Endothelial cell of umbilical vein (primary cell): ENCODE data around the gene NR2C2. TPM values are rescaled to one million over a fixed set of nuclear protein-coding genes. Genes with fewer than 3 reads are reported as not detected.

Source experiments
- BruUV-seq: library from RNA; stranded (reverse); fragments of 400-500 nt; replicated peaks from 2 replicates; lab custom pipeline; 2021; lab: Mats Ljungman, UMichigan
- CTCF ChIA-PET: fragments of 300-600, 350-600 bp; sonication (Branson Sonifier 250); formaldehyde crosslinking; loops from one replicate; lab custom pipeline; 2021; ENCODE audit warnings: antibody characterized with exemption, inconsistent platforms; lab: Charles Lee
- POLR2A ChIA-PET: fragments of 300-600, 350-600 bp; sonication (Branson Sonifier 250); formaldehyde crosslinking; loops from one replicate; lab custom pipeline; 2021; ENCODE audit warnings: antibody characterized with exemption, inconsistent platforms; lab: Charles Lee
- DNase-seq: peaks from one replicate; pipeline ENCODE4 v3.0.0-alpha.2; 2011; ENCODE audit warnings: low read depth, low spot score
- FAIRE-seq: peaks from 2 replicates; lab custom pipeline; 2011; peaks lifted over from hg19 to GRCh38; lab: Jason Lieb, UNC
- H2AFZ ChIP-seq: 2 replicates; pipeline ENCODE4 v1.6.0; 2012; ENCODE audit warnings: low read depth, low read length, control low read depth, inconsistent platforms
- H3K27ac ChIP-seq: 2 replicates; pipeline ENCODE4 v1.5.1; 2011; ENCODE audit warnings: low read depth, mild to moderate bottlenecking, control low read depth, low read length, moderate library complexity; ENCODE audit not compliant: insufficient read depth
- H3K27me3 ChIP-seq, 2 experiments: 2 replicates each; pipeline versions ENCODE4 v1.6.0 to v1.6.1; 2011; ENCODE audit warnings: low read length in 2 of 2, mixed read lengths in 1 of 2; ENCODE audit not compliant: control insufficient read depth in 2 of 2, insufficient read depth in 2 of 2
- H3K36me3 ChIP-seq, 2 experiments: 2 replicates in 1 of 2; 3 replicates in 1 of 2; pipeline ENCODE4 v1.5.1; 2011; ENCODE audit warnings: low read length in 2 of 2, mild to moderate bottlenecking in 1 of 2, moderate library complexity in 1 of 2; ENCODE audit not compliant: control insufficient read depth in 2 of 2, insufficient read depth in 2 of 2; ENCODE audit errors: extremely low read depth in 1 of 2
- H3K4me1 ChIP-seq: 3 replicates; pipeline ENCODE4 v1.5.1; 2011; ENCODE audit warnings: mild to moderate bottlenecking, low read length; ENCODE audit not compliant: control insufficient read depth, insufficient read depth; ENCODE audit errors: extremely low read depth
- H3K4me2 ChIP-seq: 2 replicates; pipeline ENCODE4 v1.6.1; 2011; ENCODE audit warnings: low read length, control low read depth, mixed read lengths; ENCODE audit not compliant: insufficient read depth
- H3K4me3 ChIP-seq, 3 experiments: fragments of 200-600 bp in 1 of 3; sonication (generic), shearing (Covaris generic) in 1 of 3; replicated peaks in 1 of 3; 2 replicates each; pipeline ENCODE4 v1.5.1; 2011 to 2016; ENCODE audit warnings: control low read depth in 3 of 3, low read length in 3 of 3, mild to moderate bottlenecking in 2 of 3, inconsistent platforms in 1 of 3, low read depth in 1 of 3, moderate library complexity in 1 of 3; ENCODE audit not compliant: insufficient read depth in 1 of 3
- H3K79me2 ChIP-seq: 2 replicates; pipeline ENCODE4 v1.6.0; 2012; ENCODE audit warnings: low read length, inconsistent platforms; ENCODE audit not compliant: control insufficient read depth, insufficient read depth
- H3K9ac ChIP-seq: replicated peaks from 2 replicates; pipeline ENCODE3; 2011; ENCODE audit warnings: low read length, control low read depth; ENCODE audit not compliant: insufficient read depth; ENCODE audit errors: extremely low read depth
- H3K9me1 ChIP-seq: replicated peaks from 3 replicates; pipeline ENCODE4 v1.6.0; 2011; ENCODE audit warnings: mild to moderate bottlenecking, low read length; ENCODE audit not compliant: control insufficient read depth, insufficient read depth; ENCODE audit errors: extremely low read depth
- H3K9me3 ChIP-seq: replicated peaks from 2 replicates; pipeline ENCODE4 v1.5.1; 2012; ENCODE audit warnings: low read length, inconsistent platforms; ENCODE audit not compliant: control insufficient read depth, insufficient read depth
- H4K20me1 ChIP-seq: replicated peaks from 2 replicates; pipeline ENCODE3; 2011; ENCODE audit warnings: mild to moderate bottlenecking, low read length; ENCODE audit not compliant: control insufficient read depth, insufficient read depth; ENCODE audit errors: extremely low read depth
- CTCF ChIP-seq, 2 donors: IDR thresholded peaks; 1 replicate in 1 of 2; 2 replicates in 1 of 2; pipeline ENCODE4 v1.5.1; 2011; ENCODE audit warnings: low read length in 2 of 2, mild to moderate bottlenecking in 2 of 2, moderate library complexity in 2 of 2, control low read depth in 1 of 2, inconsistent platforms in 1 of 2, low read depth in 1 of 2; ENCODE audit not compliant: insufficient read depth in 1 of 2; ENCODE audit errors: extremely low read depth in 1 of 2
- EZH2 ChIP-seq: IDR thresholded peaks from 2 replicates; pipeline ENCODE4 v1.6.1; 2012; ENCODE audit warnings: borderline replicate concordance, low read depth, mild to moderate bottlenecking, moderate library complexity, low read length, inconsistent platforms; ENCODE audit not compliant: severe bottlenecking
- FOS ChIP-seq: IDR thresholded peaks from 2 replicates; pipeline ENCODE4 v1.6.1; 2011; ENCODE audit warnings: mild to moderate bottlenecking, low read length, moderate library complexity, borderline replicate concordance; ENCODE audit not compliant: insufficient read depth
- GATA2 ChIP-seq: IDR thresholded peaks from 2 replicates; pipeline ENCODE4 v1.7.0; 2011; ENCODE audit warnings: low read depth, mild to moderate bottlenecking, moderate library complexity, mixed read lengths, low read length; ENCODE audit not compliant: insufficient read length, insufficient read depth
- JUN ChIP-seq: IDR thresholded peaks from 2 replicates; pipeline ENCODE4 v1.6.1; 2011; ENCODE audit warnings: borderline replicate concordance, low read depth; ENCODE audit not compliant: insufficient read length, insufficient read depth
- MAX ChIP-seq: IDR thresholded peaks from 2 replicates; pipeline ENCODE4 v1.6.1; 2011; ENCODE audit not compliant: insufficient read depth, insufficient read length
- MYC ChIP-seq: IDR thresholded peaks from one replicate; pipeline ENCODE4 v1.6.1; 2011; ENCODE audit warnings: mild to moderate bottlenecking, low read depth, low read length
- POLR2A ChIP-seq: IDR thresholded peaks from 2 replicates; pipeline ENCODE4 v1.6.1; 2012; ENCODE audit warnings: low read depth, mild to moderate bottlenecking, control low read depth, low read length
- POLR2AphosphoS5 ChIP-seq: IDR thresholded peaks from 2 replicates; pipeline ENCODE4 v1.6.1; 2012; ENCODE audit warnings: low read depth, mild to moderate bottlenecking, control low read depth, low read length, moderate library complexity; ENCODE audit not compliant: insufficient read depth
- dilution Hi-C: fragments of 300-500 bp; cut with MboI; formaldehyde crosslinking; loops from one replicate; pipeline ENCODE4 v1.15.0; 2019; ENCODE audit warnings: low sequenced_read_pairs; ENCODE audit not compliant: extremely low pct_ligation_motif_present
- intact Hi-C: fragments of 100-400 bp; cut with micrococcal nuclease; formaldehyde crosslinking; loops from one replicate; pipeline ENCODE4 v1.10.0; 2022
- polyA plus RNA-seq, 4 experiments: library from polyadenylated mRNA; depleted of rRNA in 3 of 4; stranded (reverse) in 3 of 4; unstranded in 1 of 4; fragments of >200 nt; gene quantifications; 2 replicates each; pipeline versions ENCODE4 v1.2.1 to v1.2.3, GENCODE V29; 2011 to 2012; ENCODE audit warnings: missing spikeins in 1 of 4
- total RNA-seq: library from RNA; stranded (reverse); gene quantifications from 2 replicates; pipeline ENCODE4 v1.2.3, GENCODE V29; 2021

Gene NR2C2
- total and polyA plus RNA-seq, 2 donors (not counting 3 experiments of a cell fraction or from before 2014, with no cell fraction given): 20.3 to 59.8 TPM

GRCh38 chr3:15043408-15044171, 96.2 kb downstream of the NR2C2 start:
- ChIA-PET CTCF (interaction anchor here (0.7 to 1.4 kb wide), 2 partner anchors 8 to 118 kb away, joined by 3 to 4 read pairs; no protein-coding TSS in a partner anchor), POLR2A (no interaction called here)
- TF ChIP-seq POLR2AphosphoS5: no peak
- TF ChIP-seq EZH2: no peak
- no peak for TF ChIP-seq GATA2
- no peak for TF ChIP-seq FOS
- TF ChIP-seq POLR2A: no peak
- no peak for TF ChIP-seq MYC
- TF ChIP-seq JUN: no peak
- no peak for TF ChIP-seq MAX
- no peak for TF ChIP-seq CTCF (IDR thresholded peaks at IDR 0.05; ENCODE audit: extremely low read depth in 1 of 2, insufficient read depth in 1 of 2, low read depth in 1 of 2, low read length in 2 of 2)
- Histone ChIP-seq H3K4me3 (no peak overlapping the region), H3K4me2 (peak overlapping the region; percentile 60), H3K4me1 (peaks cover 36% of the 10 kb centered on the region), H3K27me3 (no peaks in the 10 kb centered on the region), H4K20me1 (no peaks in the 10 kb centered on the region), H3K9ac (peak overlapping the region; percentile 17), H3K27ac (peak overlapping the region; percentile 71), H3K79me2 (peaks cover 10% of the 10 kb centered on the region), H3K9me3 (no peaks in the 10 kb centered on the region), H3K9me1 (no peaks in the 10 kb centered on the region), H2AFZ (no peak overlapping the region), H3K36me3 (peaks cover 19 to 23% of the 10 kb centered on the region in 2 experiments)
- DNase-seq: peak; percentile 12
- intact Hi-C loops (loop anchor here (1.0 to 10.0 kb wide), 3 partner anchors 22 to 239 kb away; partner anchors contain the start of gene MRPS25), dilution Hi-C loops (no loop called here)
- BruUV-seq: no TSS peak
- no peak for FAIRE-seq
